Purkinje cell (primary cell): ENCODE data around the gene PDE4D. TPM values are rescaled to one million over a fixed set of nuclear protein-coding genes. Genes with fewer than 3 reads are reported as not detected.

Source experiments
- polyA plus RNA-seq: library from polyadenylated mRNA; unstranded; fragments of >200 nt; fragmentation: Nextera tagmentation; gene quantifications from 2 replicates; pipeline ENCODE4 v1.2.1, GENCODE V29; 2014

PDE4D gene
- polyA plus RNA-seq, result 50.6 and 60.7 TPM in 2 replicates

DNA sequence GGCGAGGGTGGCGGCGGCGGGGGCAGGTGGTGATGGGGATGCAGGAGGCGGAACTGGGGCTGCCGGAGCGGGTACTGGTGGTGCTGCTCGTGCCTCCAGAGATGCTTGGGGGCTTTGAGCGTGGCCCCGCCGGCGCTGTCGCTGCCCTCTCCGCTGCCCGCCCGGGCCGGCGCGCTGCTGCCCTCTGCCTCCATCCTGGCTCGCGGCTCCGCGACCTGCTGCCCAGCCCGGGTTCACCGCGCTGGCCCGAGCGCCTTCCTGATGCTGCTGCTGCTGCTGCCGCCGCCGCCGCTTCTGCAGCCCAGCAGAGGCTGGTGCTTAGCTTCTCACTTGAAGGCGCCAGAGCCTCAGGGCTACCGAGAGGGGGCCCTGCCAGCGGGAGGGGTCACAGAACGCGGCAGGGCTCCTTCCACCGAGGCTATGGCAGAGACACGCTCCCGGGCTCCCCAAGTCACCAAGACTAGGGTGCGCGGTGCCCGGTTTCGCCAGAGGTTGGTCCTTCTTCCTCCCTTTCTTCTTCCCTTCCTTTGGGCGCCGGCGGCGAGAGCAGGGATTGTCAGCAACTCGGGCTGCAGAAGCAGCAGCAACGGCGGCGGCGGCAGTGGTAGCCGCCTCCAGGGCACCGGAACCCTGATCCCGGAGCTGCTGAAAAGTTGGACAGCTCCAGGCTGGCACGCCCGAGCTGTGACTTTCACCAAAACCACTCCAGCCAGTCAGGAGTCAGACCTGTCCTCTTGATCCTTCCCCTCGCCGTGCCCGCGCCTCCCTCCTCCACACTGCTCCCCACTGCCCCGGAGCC lies at the start of gene PDE4D:
PDE4D (minus strand) TSS at position 298 of the 799 bp plus-strand sequence.

